ENCODE results near the gene TBCD.

The TBCD gene

DNA sequence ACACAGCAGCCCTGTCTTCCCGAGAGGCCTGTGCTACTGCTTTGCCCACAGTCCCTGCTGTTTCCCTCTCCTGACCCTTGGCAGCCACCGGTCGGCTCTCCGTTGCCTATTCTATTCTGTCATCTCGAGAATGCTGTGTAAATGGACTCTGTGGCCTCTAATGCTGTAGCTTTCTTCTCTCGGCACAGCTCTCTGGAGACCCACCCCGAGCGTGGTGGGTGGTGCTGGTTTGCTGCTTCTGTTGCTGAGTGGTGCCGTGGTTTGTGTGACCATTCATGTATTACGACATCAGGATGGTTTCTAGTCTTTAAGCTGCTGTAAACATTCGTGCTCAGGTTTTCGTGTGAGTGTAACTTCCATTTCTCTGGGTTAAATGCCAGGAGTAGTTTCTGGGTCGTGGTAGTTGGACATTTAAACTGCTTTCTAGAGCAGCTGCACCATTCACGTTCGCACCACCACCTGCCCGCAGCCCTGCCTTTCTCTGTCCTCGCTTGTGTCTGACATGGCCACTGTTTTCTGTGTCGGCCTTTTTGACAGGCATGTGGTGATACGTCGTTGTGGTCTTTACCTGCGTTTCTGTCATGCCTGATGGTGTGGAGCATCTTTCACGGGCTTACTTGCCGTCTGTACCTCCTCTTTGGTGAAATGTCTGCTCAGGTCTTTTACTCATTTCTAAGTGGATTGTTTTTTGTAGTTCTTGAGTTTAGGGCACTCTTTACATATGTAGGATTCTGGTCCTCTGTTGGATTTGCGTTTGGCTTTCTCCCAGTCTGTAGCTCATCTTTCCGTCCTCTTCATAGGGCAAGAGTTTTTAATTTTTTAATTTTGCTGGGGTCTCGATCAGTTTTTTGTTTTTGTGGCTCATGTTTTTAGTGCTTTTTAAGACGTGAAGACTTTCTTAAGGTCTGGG is 135.6 kb downstream of the TBCD start:
- H3K27ac ChIP-seq = peak overlapping the region; percentile 91; the same call in 1 of the 2 replicates
- TF ChIP-seq, protein P1, sequence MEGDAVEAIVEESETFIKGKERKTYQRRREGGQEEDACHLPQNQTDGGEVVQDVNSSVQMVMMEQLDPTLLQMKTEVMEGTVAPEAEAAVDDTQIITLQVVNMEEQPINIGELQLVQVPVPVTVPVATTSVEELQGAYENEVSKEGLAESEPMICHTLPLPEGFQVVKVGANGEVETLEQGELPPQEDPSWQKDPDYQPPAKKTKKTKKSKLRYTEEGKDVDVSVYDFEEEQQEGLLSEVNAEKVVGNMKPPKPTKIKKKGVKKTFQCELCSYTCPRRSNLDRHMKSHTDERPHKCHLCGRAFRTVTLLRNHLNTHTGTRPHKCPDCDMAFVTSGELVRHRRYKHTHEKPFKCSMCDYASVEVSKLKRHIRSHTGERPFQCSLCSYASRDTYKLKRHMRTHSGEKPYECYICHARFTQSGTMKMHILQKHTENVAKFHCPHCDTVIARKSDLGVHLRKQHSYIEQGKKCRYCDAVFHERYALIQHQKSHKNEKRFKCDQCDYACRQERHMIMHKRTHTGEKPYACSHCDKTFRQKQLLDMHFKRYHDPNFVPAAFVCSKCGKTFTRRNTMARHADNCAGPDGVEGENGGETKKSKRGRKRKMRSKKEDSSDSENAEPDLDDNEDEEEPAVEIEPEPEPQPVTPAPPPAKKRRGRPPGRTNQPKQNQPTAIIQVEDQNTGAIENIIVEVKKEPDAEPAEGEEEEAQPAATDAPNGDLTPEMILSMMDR (IDR thresholded peaks at IDR 0.05) = no peak
- no peak for TF ChIP-seq ZFX (IDR thresholded peaks at IDR 0.05; ENCODE audit: borderline replicate concordance)

DNA sequence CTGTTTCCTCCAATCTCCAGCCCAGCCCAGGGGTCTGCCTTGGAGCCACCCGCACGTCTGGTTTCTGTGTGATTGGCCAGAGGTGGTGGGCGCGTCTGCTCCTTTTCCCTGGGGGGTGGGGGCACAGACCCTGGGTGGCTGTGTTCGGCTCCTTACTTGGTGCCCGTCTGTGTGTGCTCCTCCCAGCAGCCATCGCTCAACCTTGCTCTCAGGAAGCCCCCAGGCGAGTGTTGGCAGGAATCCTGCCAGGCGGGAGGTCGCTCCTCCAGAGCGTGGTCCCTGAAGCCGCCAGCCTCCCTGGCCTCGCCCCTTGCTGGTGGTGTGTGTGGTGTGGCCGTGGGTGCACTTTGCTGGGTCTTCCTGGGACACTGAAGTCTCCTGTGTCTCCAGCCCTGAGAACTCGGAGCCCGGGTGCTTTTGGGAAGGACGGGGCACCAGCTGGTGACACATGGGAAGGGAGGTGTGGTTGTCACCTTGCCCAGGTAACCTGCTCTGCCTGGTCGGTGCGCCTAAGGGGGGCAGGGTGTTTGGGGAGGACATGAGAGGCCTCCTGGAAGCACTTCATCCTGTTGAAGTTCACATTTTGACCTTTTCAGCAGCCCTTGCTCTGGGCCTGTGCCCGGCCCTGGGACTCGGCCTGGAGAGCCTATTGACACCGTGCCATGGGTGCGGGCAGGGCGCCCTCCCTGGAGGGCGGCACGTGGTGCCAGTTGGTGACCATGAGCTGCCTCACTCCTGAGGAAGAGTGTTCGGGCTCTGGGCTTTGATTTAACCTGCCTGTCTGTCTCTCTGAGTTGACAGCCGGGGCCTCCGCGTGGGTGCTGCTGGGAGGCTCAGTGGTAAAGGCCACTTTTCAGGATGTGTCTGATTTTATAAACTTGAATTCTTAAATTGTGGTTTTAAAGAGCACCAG is 137.0 kb downstream of the TBCD start:
- TF ChIP-seq, protein P1 (IDR thresholded peaks at IDR 0.05) = 0 out of 2 replicates have a peak, but pooled peaks have one; percentile 14
- TF ChIP-seq ZFX (IDR thresholded peaks at IDR 0.05; ENCODE audit: borderline replicate concordance) = no peak
- H3K27ac ChIP-seq = peak overlapping the region; percentile 91

DNA sequence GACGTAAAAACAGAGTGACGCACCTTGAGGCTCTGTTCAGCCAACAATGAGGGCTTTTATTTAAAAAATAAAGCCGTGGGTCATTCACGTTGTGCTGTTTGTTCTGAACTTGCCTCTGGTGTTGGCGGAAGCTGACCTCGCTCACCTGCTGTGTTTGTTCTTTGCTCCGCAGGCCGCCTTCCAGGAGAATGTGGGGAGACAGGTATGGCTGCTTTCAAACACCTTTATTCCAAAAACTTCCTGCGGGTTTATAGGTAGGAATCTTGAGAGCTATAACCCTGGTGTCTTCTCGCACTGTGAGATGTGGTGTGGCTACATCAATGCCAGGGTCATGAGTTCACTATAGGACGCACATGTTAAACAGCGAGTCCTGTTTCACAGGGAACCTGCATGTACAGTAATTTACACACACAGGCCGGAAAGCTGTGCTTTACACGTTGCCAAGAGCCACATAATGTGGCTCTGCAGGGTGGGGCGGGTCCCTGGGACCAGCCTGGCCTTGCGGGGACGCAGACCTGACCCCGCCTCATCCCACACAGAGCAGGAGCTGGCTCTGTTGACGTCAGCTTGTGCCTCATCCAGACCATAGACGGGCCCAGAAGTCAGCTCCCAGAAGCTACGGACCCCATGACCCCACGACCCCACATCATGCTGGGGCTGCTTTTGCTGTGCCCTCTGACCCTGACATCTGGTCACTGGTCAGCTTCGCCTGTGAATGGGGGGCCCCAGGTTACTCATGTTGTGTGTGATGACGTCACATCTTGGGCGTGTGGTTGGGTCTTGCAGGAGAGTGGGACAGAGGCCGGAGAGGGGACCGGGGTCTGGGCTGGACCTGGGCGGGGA is 137.9 kb downstream of the TBCD start:
- TF ChIP-seq, protein P1 (IDR thresholded peaks at IDR 0.05) = no peak
- TF ChIP-seq ZFX (IDR thresholded peaks at IDR 0.05; ENCODE audit: borderline replicate concordance) = no peak
- peak overlapping the region; percentile 91 for H3K27ac ChIP-seq

DNA sequence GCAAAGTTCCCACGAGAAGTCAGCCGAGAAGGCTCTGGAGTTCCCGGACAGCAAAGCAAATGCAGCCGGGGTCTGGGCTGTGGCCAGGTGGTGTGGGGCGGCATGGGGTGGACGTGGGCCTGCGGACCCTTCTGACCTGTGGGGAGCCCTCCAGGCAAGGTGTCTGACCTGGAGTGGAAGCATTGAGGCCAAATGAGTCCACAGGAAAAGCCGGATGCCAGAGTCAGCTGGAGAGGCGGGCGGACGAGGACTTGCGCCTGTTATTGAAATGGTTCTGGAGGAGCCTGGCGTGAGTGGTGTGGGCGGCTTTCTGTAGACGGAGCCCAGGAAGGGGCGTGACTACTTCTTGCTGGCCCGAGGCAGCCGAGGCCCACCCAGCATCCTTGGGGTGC is 138.5 kb downstream of the TBCD start:
- H3K27ac ChIP-seq = peak overlapping the region; percentile 91
- no peak for TF ChIP-seq ZFX (IDR thresholded peaks at IDR 0.05; ENCODE audit: borderline replicate concordance)
- TF ChIP-seq, protein P1 (IDR thresholded peaks at IDR 0.05) = no peak

DNA sequence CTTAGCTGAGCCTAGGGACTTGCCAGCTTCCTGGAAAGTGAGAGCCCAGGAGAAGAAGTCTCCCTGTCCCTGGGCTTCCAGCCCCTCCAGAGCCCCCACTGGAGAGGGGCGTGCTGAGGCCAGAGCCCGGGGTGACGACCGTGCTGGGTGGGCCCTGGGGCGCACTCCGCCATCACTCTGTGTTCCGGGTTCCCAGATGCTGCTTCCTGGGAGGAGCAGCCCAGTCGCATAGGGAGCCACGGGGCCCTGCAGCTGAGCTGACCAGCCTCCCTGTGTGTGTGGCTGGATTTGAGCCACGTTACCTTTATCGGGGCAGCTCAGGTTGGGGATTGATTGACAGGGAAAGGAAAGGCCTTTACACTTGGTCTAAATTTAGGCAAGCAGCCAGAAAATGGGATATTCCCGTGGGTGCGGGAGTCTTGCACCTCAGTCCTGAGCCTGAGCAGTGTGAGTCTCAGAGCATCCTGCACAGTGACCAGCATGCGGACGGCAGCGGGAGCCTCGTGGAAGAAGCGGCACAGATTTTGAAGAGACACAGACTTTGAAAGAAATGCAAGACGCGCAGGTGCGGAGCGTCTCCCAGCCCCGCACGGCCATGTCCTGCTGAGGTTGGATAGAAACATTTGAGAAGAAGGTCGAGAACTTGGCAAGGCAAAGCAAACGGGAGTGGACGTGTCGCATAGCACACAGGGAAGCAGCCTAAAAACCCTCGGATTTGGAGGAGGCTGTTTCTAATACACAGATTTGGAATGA is 139.2 kb downstream of the TBCD start:
- TF ChIP-seq, protein P1 (IDR thresholded peaks at IDR 0.05) = no peak
- no peak for TF ChIP-seq ZFX (IDR thresholded peaks at IDR 0.05; ENCODE audit: borderline replicate concordance)
- H3K27ac ChIP-seq = peak overlapping the region; percentile 91

DNA sequence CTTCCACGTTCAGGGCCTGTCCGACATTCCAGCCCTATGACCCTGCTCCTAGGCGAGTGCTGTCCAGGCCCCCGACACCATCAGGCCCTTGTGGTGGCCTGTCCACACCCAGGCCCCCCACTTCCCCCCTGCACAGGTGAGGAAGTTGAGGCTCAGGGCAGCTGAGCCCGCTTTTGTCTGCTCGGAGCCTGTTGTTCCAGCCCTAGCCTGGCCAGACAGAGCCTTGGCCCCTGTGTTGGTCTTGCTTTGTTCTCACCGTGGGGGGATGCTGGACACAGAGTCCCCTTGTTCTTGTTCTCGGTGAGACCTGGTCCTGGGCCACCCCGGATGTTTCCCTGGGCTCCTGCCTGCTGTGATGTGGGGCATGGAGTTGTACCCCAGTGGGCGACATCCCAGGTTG is 140.0 kb downstream of the TBCD start:
- no peak overlapping the region for H3K27ac ChIP-seq

More for the DNA sequence above, 140.0 kb downstream of the TBCD start:
- TF ChIP-seq, protein P1 (IDR thresholded peaks at IDR 0.05) = no peak
- TF ChIP-seq ZFX (IDR thresholded peaks at IDR 0.05; ENCODE audit: borderline replicate concordance) = no peak

All from 22Rv1 (cell line).